Activated naive CD8-positive, alpha-beta T cell treated with anti-CD3 and anti-CD28 coated beads, Interleukin-2, amount 50 U/mL, for 16 hours (primary cell): ENCODE results near the gene PLCB1.
"Not testable (repeated sequence)": the region's sequence is repeated elsewhere in the genome, so short reads cannot be mapped to it uniquely, and the experiment has no call there.

Experiments used
- DNase-seq: peaks from one replicate; pipeline ENCODE4 v3.0.0-alpha.2; 2020; ENCODE audit warnings: low read depth, low spot score

The PLCB1 gene

GRCh38 chr20:8367689-8368088 lies 235.6 kb downstream of the PLCB1 start:
- no peak for DNase-seq

GRCh38 chr20:8368670-8369069 lies 236.6 kb downstream of the PLCB1 start:
- DNase-seq = no peak

GRCh38 chr20:8369311-8369710 lies 237.2 kb downstream of the PLCB1 start:
- DNase-seq = no peak

GRCh38 chr20:8370774-8371173 lies 238.7 kb downstream of the PLCB1 start:
- DNase-seq = no peak

GRCh38 chr20:8372824-8373380 lies 240.8 kb downstream of the PLCB1 start:
- no peak for DNase-seq

- no peak for DNase-seq
Observed at GRCh38 chr20:8373579-8373978, 241.5 kb downstream of the PLCB1 start.

- DNase-seq = no peak
Observed at GRCh38 chr20:8375898-8376297, 243.8 kb downstream of the PLCB1 start.

- DNase-seq = no peak
Observed at GRCh38 chr20:8376940-8377339, 244.9 kb downstream of the PLCB1 start.

GRCh38 chr20:8379125-8379524 lies 247.1 kb downstream of the PLCB1 start:
- DNase-seq = not testable (repeated sequence)

GRCh38 chr20:8385247-8385646 lies 253.2 kb downstream of the PLCB1 start:
- DNase-seq = no peak

GRCh38 chr20:8386991-8387390 lies 254.9 kb downstream of the PLCB1 start:
- no peak for DNase-seq

GRCh38 chr20:8388141-8388540 lies 256.1 kb downstream of the PLCB1 start:
- DNase-seq = no peak

GRCh38 chr20:8388707-8389106 lies 256.6 kb downstream of the PLCB1 start:
- DNase-seq = no peak

- no peak for DNase-seq
Observed at GRCh38 chr20:8389381-8390036, 257.4 kb downstream of the PLCB1 start.

GRCh38 chr20:8390037-8390433 lies 258.0 kb downstream of the PLCB1 start:
- no peak for DNase-seq

GRCh38 chr20:8390500-8390899 lies 258.4 kb downstream of the PLCB1 start:
- no peak for DNase-seq

GRCh38 chr20:8393381-8393780 lies 261.3 kb downstream of the PLCB1 start:
- no peak for DNase-seq

GRCh38 chr20:8394308-8394945 lies 262.4 kb downstream of the PLCB1 start:
- no peak for DNase-seq

- no peak for DNase-seq
Observed at GRCh38 chr20:8395956-8396355, 263.9 kb downstream of the PLCB1 start.

- no peak for DNase-seq
Observed at GRCh38 chr20:8398263-8399051, 266.4 kb downstream of the PLCB1 start.

- no peak for DNase-seq
Observed at GRCh38 chr20:8399947-8400346, 267.9 kb downstream of the PLCB1 start.

GRCh38 chr20:8400486-8400885 lies 268.4 kb downstream of the PLCB1 start:
- no peak for DNase-seq
